Heart right ventricle (tissue), 16 donors: Measurements from ENCODE around the gene GALNT12. TPM values are rescaled to one million over a fixed set of nuclear protein-coding genes. Genes with fewer than 3 reads are reported as not detected.

Experiments
- ATAC-seq, 8 donors: fragments of 200-7000 bp; cut with Tn5 transposase; one replicate each; pipeline ENCODE4 v1.9.1; 2020; ENCODE audit warnings: mild to moderate bottlenecking in 8 of 8, moderate library complexity in 8 of 8, moderate number of reproducible peaks in 1 of 8
- DNase-seq, 2 donors: peaks; one replicate each; pipeline ENCODE4 v3.0.0-alpha.2; 2020
- H3K27ac ChIP-seq, 10 donors: fragments of 200-600 bp; sonication (generic) in 2 of 10; one replicate each; pipeline versions ENCODE4 v1.5.0 to v1.8.0; 2020 to 2022; ENCODE audit warnings: mild to moderate bottlenecking in 3 of 10
- H3K27me3 ChIP-seq, 7 donors: fragments of 200-600 bp; one replicate each; pipeline ENCODE4 v1.8.0; 2021 to 2022; ENCODE audit warnings: mild to moderate bottlenecking in 2 of 7
- H3K36me3 ChIP-seq, 9 donors: fragments of 200-600 bp; sonication (generic) in 1 of 9; one replicate each; pipeline versions ENCODE4 v1.5.0 to v1.8.0; 2020 to 2022; ENCODE audit warnings: mild to moderate bottlenecking in 2 of 9
- H3K4me1 ChIP-seq, 9 donors: fragments of 200-600 bp; sonication (generic) in 1 of 9; one replicate each; pipeline versions ENCODE4 v1.5.0 to v1.8.0; 2020 to 2022; ENCODE audit warnings: mild to moderate bottlenecking in 4 of 9
- H3K4me3 ChIP-seq, 10 donors: fragments of 200-600 bp; sonication (generic) in 2 of 10; one replicate each; pipeline versions ENCODE4 v1.5.0 to v1.8.0; 2020 to 2022; ENCODE audit warnings: mild to moderate bottlenecking in 7 of 10, moderate library complexity in 2 of 10
- H3K9me3 ChIP-seq, 11 donors: fragments of 200-600 bp in 10 of 11; sonication (generic) in 2 of 11; one replicate each; pipeline versions ENCODE4 v1.5.0 to v1.8.0; 2013 to 2022; ENCODE audit warnings: mild to moderate bottlenecking in 2 of 11, control low read depth in 1 of 11, moderate library complexity in 1 of 11
- WGBS, 2 donors: extraction: QIAGEN DNeasy Blood & Tissue Kit; methylation state at CpG; one replicate each; pipeline ENCODE4 v1.1.7; 2013; ENCODE audit warnings: inconsistent platforms in 1 of 2; 5-methylcytosine and 5-hydroxymethylcytosine counted together
- intact Hi-C, 10 donors: fragments of 100-400 bp; cut with DNase I; formaldehyde crosslinking; loops; one replicate each; pipeline versions ENCODE4 v1.11.1 to v1.14.2; 2022
- polyA plus RNA-seq, 2 donors: library from polyadenylated mRNA; stranded (reverse); fragments of 200-250 nt; gene quantifications; one replicate each; pipeline ENCODE4 v1.2.3, GENCODE V29; 2013
- total RNA-seq, 10 donors: library from RNA; stranded (reverse); fragmentation: NEBNext Ultra II Directional in 3 of 10; extraction: Animal tissue kit (Norgen Biotek cat#: 25700) in 3 of 10; gene quantifications; one replicate each; pipeline versions ENCODE4 v1.2.1 to v1.2.4, GENCODE V29; 2021 to 2023
- TF ChIP-seq, protein P1 (sequence below), 9 donors: fragments of 200-600 bp; sonication (generic) in 2 of 9; IDR thresholded peaks; one replicate each; pipeline versions ENCODE4 v1.5.0 to v1.8.0; 2021 to 2022; ENCODE audit warnings: antibody characterized with exemption in 9 of 9, mild to moderate bottlenecking in 5 of 9, moderate library complexity in 1 of 9
- donor health status: Arrhythmogenic right ventricular cardiomyopathy.
- donor health status: ischemic (EF 13 %, LVEDD 7.1; RV severe dilation, severe dysfunction).
- donor health status: healthy with polysubstance abuse.
- donor health status: DM: no; HTN: yes; CAD: no.
- donor health status: DM: no; HTN: no; CAD: no.
- donor health status: ischemic (EF 25% LVEDD 6.9; RV normal size, moderate dysfunction).
- donor health status: ischemic (EF 25% LVEDD 5.7; RV mildly dilated, moderate dysfunction).
- donor health status: healthy.
- donor health status: DM: yes; HTN: yes; CAD: no.
- donor health status: Ischemic cardiomyopathy.
- donor health status: ischemic (EF 35%, LVEDD 5.7; RV mildly dilated, moderate dysfunction).
- donor health status: nonischemic (EF 11% LVEDD 7.7; RV severe dilation, severe dysfunction).
- donor health status: DM: yes; HTN: yes; CAD: no.
- donor health status: PGD.
- donor health status: ischemic (EF 29% LVEDD 5.4; RV normal size, mild dysfunction).
- donor health status: nonischemic (EF 23%, LVEDD 6.1; RV moderate dilation, normal function).

The GALNT12 gene
- total and polyA plus RNA-seq, 12 donors, result 0.25 to 1.3 (median 0.53) TPM

DNA sequence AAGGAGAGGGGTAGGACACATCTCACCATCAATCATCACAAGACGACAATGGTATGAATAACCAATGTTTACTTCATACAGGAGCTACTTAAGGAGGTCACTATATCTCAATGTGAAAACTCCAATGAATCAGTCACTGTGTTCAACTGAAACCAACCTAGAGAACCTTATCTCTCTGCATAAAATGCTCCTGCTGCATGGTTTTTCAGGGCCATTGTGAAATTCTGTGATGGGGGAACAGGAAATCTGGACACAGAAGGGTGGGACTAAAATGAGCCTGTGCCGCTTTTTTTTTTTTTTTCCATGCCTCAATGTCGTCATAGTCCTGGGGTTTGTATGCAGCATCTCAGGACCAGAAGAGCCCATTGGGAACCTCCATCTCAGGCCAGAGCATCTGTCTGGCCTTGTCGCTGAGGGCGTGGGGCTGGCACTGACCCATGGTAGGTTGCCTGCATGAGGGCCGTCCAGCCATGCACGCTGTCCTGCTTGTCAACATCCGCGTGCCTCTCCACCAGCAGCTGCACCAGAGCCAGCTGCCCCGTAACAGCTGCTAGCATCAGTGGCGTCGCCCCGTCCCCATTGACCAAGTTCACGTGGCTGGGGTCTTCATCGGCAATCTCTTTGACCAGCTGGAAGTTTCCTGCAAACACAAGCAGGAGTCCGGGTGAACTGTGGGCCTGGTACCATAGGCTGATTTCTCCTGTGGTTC is 23.8 kb upstream of the GALNT12 start:
- peaks cover 0 to 35% (median 0%) of the 10 kb centered on the region in 9 donors for H3K36me3 ChIP-seq
- DNase-seq (no peak), ATAC-seq (no peak)
- no peak overlapping the region for H3K4me3 ChIP-seq
- TF ChIP-seq, protein P1, sequence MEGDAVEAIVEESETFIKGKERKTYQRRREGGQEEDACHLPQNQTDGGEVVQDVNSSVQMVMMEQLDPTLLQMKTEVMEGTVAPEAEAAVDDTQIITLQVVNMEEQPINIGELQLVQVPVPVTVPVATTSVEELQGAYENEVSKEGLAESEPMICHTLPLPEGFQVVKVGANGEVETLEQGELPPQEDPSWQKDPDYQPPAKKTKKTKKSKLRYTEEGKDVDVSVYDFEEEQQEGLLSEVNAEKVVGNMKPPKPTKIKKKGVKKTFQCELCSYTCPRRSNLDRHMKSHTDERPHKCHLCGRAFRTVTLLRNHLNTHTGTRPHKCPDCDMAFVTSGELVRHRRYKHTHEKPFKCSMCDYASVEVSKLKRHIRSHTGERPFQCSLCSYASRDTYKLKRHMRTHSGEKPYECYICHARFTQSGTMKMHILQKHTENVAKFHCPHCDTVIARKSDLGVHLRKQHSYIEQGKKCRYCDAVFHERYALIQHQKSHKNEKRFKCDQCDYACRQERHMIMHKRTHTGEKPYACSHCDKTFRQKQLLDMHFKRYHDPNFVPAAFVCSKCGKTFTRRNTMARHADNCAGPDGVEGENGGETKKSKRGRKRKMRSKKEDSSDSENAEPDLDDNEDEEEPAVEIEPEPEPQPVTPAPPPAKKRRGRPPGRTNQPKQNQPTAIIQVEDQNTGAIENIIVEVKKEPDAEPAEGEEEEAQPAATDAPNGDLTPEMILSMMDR (IDR thresholded peaks at IDR 0.05), result no peak
- intact Hi-C loops, result no loop called here
- no peaks in the 10 kb centered on the region for H3K9me3 ChIP-seq
- H3K4me1 ChIP-seq, result no peaks in the 10 kb centered on the region
- H3K27me3 ChIP-seq, result no peaks in the 10 kb centered on the region
- H3K27ac ChIP-seq, result no peak overlapping the region
- 92 to 93% methylated on average over 16 of the region's 16 CpGs for WGBS, 2 donors

DNA sequence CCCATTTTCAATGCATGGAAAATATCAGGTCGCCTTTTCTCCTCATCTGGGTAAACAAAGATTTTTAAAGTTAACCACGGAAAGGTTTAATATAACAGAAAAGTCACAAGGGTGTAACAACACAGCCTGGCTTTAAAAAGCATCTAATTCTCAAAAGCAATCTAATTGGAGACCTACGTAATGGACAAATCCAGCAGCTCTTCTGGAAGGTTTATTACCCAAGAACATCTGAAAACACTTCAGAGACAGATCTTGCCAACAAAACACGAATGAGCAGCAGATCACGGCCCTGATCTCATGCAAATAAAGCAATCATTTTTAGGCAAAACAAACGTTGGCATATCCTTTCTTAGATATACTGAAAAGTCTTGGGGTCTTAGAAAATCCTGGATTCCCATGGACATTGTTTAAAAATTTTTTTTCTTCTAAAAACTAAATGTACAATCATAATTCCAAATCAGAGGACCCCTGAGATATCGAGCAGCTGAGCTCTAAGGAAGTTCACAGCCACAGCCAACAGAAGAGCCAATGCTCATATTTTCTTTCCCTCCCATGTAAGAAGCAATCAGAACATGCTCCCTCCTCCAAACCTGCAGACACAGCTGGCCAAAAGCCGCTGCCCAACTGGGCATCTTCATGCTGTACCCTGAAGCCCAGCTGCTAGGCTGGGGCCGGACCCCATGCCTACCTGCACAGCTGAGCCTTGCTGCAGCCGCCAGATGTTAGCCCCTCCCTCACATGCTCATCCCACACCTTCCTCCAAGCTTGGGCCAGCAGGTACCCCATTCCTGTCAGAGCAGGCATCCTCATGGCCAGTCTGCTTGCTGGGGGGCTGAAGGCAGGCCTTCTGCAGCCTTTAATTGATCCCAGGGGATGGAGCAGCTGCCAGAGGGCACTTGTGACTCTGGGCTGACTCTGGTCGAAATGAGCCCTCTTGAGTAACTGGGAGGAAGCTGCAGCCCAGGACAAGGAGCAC is 22.4 kb upstream of the GALNT12 start:
- Histone ChIP-seq H3K36me3 (peaks cover 0 to 44% (median 3%) of the 10 kb centered on the region in 9 donors), H3K4me3 (no peak overlapping the region), H3K9me3 (no peaks in the 10 kb centered on the region), H3K27me3 (no peaks in the 10 kb centered on the region), H3K4me1 (no peaks in the 10 kb centered on the region), H3K27ac (no peak overlapping the region)
- DNase-seq, result no peak
- WGBS, 2 donors, result 82 to 85% methylated on average over 11 of the region's 11 CpGs
- intact Hi-C loops, result no loop called here
- TF ChIP-seq, protein P1 (IDR thresholded peaks at IDR 0.05), result no peak
- no peak for ATAC-seq

DNA sequence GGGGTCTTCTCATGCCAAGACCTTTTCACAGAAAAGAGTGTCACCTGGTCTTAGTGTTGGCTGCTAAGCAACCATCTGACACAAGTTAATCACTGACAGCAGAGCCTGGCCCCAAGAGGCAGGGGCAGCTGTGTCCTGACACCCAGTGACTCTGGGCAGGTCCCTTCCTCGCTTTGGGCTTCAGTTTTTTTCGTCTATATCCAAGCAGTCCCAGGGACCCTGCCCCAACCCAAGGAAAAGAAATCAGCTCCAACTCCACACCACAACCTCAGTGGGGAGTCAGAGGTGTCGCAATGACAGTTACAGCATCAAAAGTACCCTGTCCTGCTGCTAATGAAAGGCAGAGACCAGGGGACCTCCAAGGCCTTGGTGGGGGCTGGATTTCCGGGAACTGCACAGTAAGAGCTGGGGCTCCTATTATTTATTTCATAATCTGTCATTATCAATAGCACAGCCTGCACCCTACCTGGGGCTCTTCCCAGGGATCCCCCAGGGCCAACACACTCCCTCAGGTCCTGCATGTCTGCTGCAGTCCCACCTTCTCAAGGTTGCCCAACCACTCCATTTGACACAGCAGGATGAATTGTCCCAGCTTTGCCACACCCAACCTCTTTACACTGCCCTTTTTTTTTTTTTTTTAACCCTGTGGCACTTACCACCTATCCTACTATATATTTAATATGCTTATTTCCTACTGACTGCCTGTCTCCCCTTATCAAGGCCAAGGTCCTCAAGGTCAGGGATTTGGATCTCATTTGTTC is 20.5 kb upstream of the GALNT12 start:
- DNase-seq (no peak), ATAC-seq (no peak)
- H3K36me3 ChIP-seq, result peaks cover 0 to 37% (median under 1%) of the 10 kb centered on the region in 9 donors
- intact Hi-C loops, result no loop called here
- H3K4me1 ChIP-seq, result peaks cover 0 to 14% (median 9%) of the 10 kb centered on the region in 9 donors
- WGBS, 2 donors, result 90 to 93% methylated on average over 4 of the region's 4 CpGs
- H3K4me3 ChIP-seq, result no peak overlapping the region
- no peak overlapping the region for H3K27ac ChIP-seq
- no peaks in the 10 kb centered on the region for H3K9me3 ChIP-seq
- no peaks in the 10 kb centered on the region for H3K27me3 ChIP-seq
- TF ChIP-seq, protein P1 (IDR thresholded peaks at IDR 0.05), result no peak
